H1 (cell line): ENCODE data around the gene MMP3. TPM values are rescaled to one million over a fixed set of nuclear protein-coding genes. Genes with fewer than 3 reads are reported as not detected.

ENCODE experiments used
- CTCF ChIA-PET: fragments of 300-600 bp; sonication (Branson Sonifier 250); formaldehyde crosslinking; loops from one replicate; lab custom pipeline; 2021; ENCODE audit not compliant: partially characterized antibody; lab: Charles Lee
- POLR2A ChIA-PET: fragments of 300-600 bp; sonication (Branson Sonifier 250); formaldehyde crosslinking; loops from one replicate; lab custom pipeline; 2021; ENCODE audit warnings: inconsistent platforms; ENCODE audit not compliant: partially characterized antibody; lab: Charles Lee
- DNase-seq, 2 experiments: peaks; one replicate each; pipeline versions ENCODE4 v3.0.0 to v3.0.0-alpha.2; 2010 to 2022; ENCODE audit warnings: low spot score in 2 of 2, low read depth in 1 of 2, mixed read lengths in 1 of 2
- FAIRE-seq: peaks from 2 replicates; lab custom pipeline; 2011; peaks lifted over from hg19 to GRCh38; lab: Jason Lieb, UNC
- H2AFZ ChIP-seq: 2 replicates; pipeline ENCODE4 v1.8.1; 2012; ENCODE audit warnings: low read length, inconsistent platforms
- H2AK5ac ChIP-seq: 2 replicates; pipeline ENCODE4 v1.6.1; 2013; ENCODE audit warnings: low read depth, low read length
- H2BK120ac ChIP-seq: replicated peaks from 2 replicates; pipeline ENCODE3; 2013; ENCODE audit warnings: low read depth, low read length, inconsistent platforms
- H2BK12ac ChIP-seq: 2 replicates; pipeline ENCODE4 v1.6.1; 2013; ENCODE audit warnings: low read depth, low read length
- H2BK15ac ChIP-seq: 2 replicates; pipeline ENCODE4 v1.6.1; 2013; ENCODE audit warnings: low read length
- H2BK20ac ChIP-seq: 2 replicates; pipeline ENCODE4 v1.6.1; 2013; ENCODE audit warnings: low read length
- H2BK5ac ChIP-seq: 2 replicates; pipeline ENCODE4 v1.6.1; 2013; ENCODE audit warnings: low read depth, low read length
- H3K14ac ChIP-seq: 2 replicates; pipeline ENCODE4 v1.6.1; 2013; ENCODE audit warnings: inconsistent platforms; ENCODE audit not compliant: insufficient read length
- H3K18ac ChIP-seq: 2 replicates; pipeline ENCODE4 v1.6.1; 2013; ENCODE audit warnings: low read length; ENCODE audit errors: extremely low read depth
- H3K23ac ChIP-seq: 2 replicates; pipeline ENCODE4 v1.6.1; 2013; ENCODE audit warnings: inconsistent platforms; ENCODE audit not compliant: insufficient read length
- H3K23me2 ChIP-seq: 2 replicates; pipeline ENCODE4 v1.6.1; 2013; ENCODE audit warnings: low read depth, low read length
- H3K27ac ChIP-seq: 2 replicates; pipeline ENCODE4 v1.6.1; 2011; ENCODE audit warnings: low read depth, low read length, inconsistent platforms
- H3K27me3 ChIP-seq, 4 experiments: replicated peaks in 1 of 4; 1 replicate in 1 of 4; 2 replicates in 3 of 4; pipeline versions ENCODE4 v1.6.1 to v1.8.1; 2011 to 2013; ENCODE audit warnings: low read length in 3 of 4, mild to moderate bottlenecking in 3 of 4, inconsistent platforms in 2 of 4, mixed read lengths in 2 of 4, moderate library complexity in 1 of 4; ENCODE audit not compliant: control insufficient read depth in 3 of 4, insufficient read depth in 3 of 4; ENCODE audit errors: extremely low read depth in 1 of 4
- H3K36me3 ChIP-seq, 4 experiments: 2 replicates each; pipeline versions ENCODE4 v1.6.1 to v1.8.1; 2011 to 2013; ENCODE audit warnings: mild to moderate bottlenecking in 4 of 4, low read length in 3 of 4, moderate library complexity in 2 of 4, control low read depth in 1 of 4, inconsistent platforms in 1 of 4; ENCODE audit not compliant: insufficient read depth in 4 of 4, control insufficient read depth in 2 of 4
- H3K4ac ChIP-seq: replicated peaks from 2 replicates; pipeline ENCODE3; 2013; ENCODE audit warnings: low read length, low read depth, mixed read lengths, inconsistent platforms; ENCODE audit not compliant: insufficient read length
- H3K4me1 ChIP-seq, 4 experiments: replicated peaks in 1 of 4; 1 replicate in 1 of 4; 2 replicates in 3 of 4; pipeline versions ENCODE4 v1.6.1 to v1.8.1; 2011 to 2013; ENCODE audit warnings: low read length in 3 of 4, inconsistent platforms in 2 of 4, mixed read lengths in 1 of 4; ENCODE audit not compliant: insufficient read depth in 4 of 4, control insufficient read depth in 3 of 4
- H3K4me2 ChIP-seq, 2 experiments: 2 replicates each; pipeline versions ENCODE4 v1.6.1 to v1.8.1; 2011 to 2013; ENCODE audit warnings: low read depth in 2 of 2, low read length in 2 of 2, control low read depth in 1 of 2, inconsistent platforms in 1 of 2, mild to moderate bottlenecking in 1 of 2; ENCODE audit not compliant: insufficient read depth in 1 of 2
- H3K4me3 ChIP-seq, 4 experiments: fragments of 200-600, 300-600 bp in 1 of 4; sonication (generic), shearing (Covaris generic), sonication (Bioruptor Twin) in 1 of 4; 2 replicates each; pipeline versions ENCODE4 v1.5.1 to v1.8.1; 2011 to 2016; ENCODE audit warnings: low read length in 4 of 4, low read depth in 3 of 4, control low read depth in 2 of 4, inconsistent platforms in 2 of 4, mild to moderate bottlenecking in 2 of 4, mixed read lengths in 1 of 4, moderate library complexity in 1 of 4; ENCODE audit not compliant: insufficient read depth in 2 of 4; ENCODE audit errors: extremely low read depth in 1 of 4
- H3K56ac ChIP-seq: replicated peaks from 2 replicates; pipeline ENCODE3; 2013; ENCODE audit warnings: low read depth, mild to moderate bottlenecking, mixed read lengths, low read length, inconsistent platforms; ENCODE audit not compliant: insufficient read length
- H3K79me1 ChIP-seq: 2 replicates; pipeline ENCODE4 v1.6.1; 2013; ENCODE audit warnings: low read depth, low read length, control low read depth
- H3K79me2 ChIP-seq, 2 experiments: 2 replicates each; pipeline versions ENCODE4 v1.6.1 to v1.8.1; 2012 to 2013; ENCODE audit warnings: low read length in 2 of 2, mild to moderate bottlenecking in 2 of 2, inconsistent platforms in 1 of 2; ENCODE audit not compliant: insufficient read depth in 2 of 2, control insufficient read depth in 1 of 2
- H3K9ac ChIP-seq, 4 experiments: replicated peaks in 1 of 4; 1 replicate in 1 of 4; 2 replicates in 3 of 4; pipeline versions ENCODE4 v1.6.1 to v1.8.1; 2011 to 2013; ENCODE audit warnings: low read depth in 3 of 4, low read length in 3 of 4, control low read depth in 2 of 4, mild to moderate bottlenecking in 2 of 4, moderate library complexity in 2 of 4, inconsistent platforms in 1 of 4; ENCODE audit errors: extremely low read depth in 1 of 4
- H3K9me3 ChIP-seq, 2 experiments: 2 replicates each; pipeline versions ENCODE4 v1.6.1 to v1.8.1; 2012 to 2013; ENCODE audit warnings: mild to moderate bottlenecking in 2 of 2, moderate library complexity in 2 of 2, control low read depth in 1 of 2, inconsistent platforms in 1 of 2, low read depth in 1 of 2, low read length in 1 of 2, mixed read lengths in 1 of 2; ENCODE audit not compliant: insufficient read depth in 2 of 2
- H4K20me1 ChIP-seq, 2 experiments: replicated peaks in 1 of 2; 2 replicates each; pipeline versions ENCODE3 to v1.8.1; 2011 to 2013; ENCODE audit warnings: inconsistent platforms in 2 of 2, low read length in 2 of 2, mild to moderate bottlenecking in 1 of 2; ENCODE audit not compliant: insufficient read depth in 2 of 2, control insufficient read depth in 1 of 2
- H4K5ac ChIP-seq: 2 replicates; pipeline ENCODE4 v1.6.1; 2013; ENCODE audit warnings: low read length, low read depth, mixed read lengths, inconsistent platforms; ENCODE audit not compliant: insufficient read length
- H4K8ac ChIP-seq: 2 replicates; pipeline ENCODE4 v1.8.0; 2013; ENCODE audit warnings: mild to moderate bottlenecking, moderate library complexity, low read length, inconsistent platforms; ENCODE audit not compliant: insufficient read depth; ENCODE audit errors: extremely low read depth
- H4K91ac ChIP-seq: replicated peaks from 2 replicates; pipeline ENCODE3; 2013; ENCODE audit warnings: low read length, mixed read lengths, inconsistent platforms; ENCODE audit not compliant: insufficient read length
- ASH2L ChIP-seq: fragments of 200-600, 300-600 bp; sonication (generic); IDR thresholded peaks from one replicate; pipeline ENCODE4 v1.7.1; 2017; ENCODE audit warnings: low read length
- EZH2 ChIP-seq: fragments of 200-600 bp; sonication (generic); IDR thresholded peaks from 2 replicates; pipeline ENCODE4 v1.7.1; 2012; ENCODE audit warnings: low read depth, mild to moderate bottlenecking, moderate library complexity, low read length, inconsistent platforms; ENCODE audit not compliant: severe bottlenecking
- SUZ12 ChIP-seq: fragments of 200-600 bp; sonication (generic); IDR thresholded peaks from 2 replicates; pipeline ENCODE4 v1.6.1; 2012; ENCODE audit warnings: mild to moderate bottlenecking, inconsistent platforms, low read length, moderate library complexity, mixed read lengths
- TEAD4 ChIP-seq: IDR thresholded peaks from 2 replicates; pipeline ENCODE4 v1.6.1; 2012; ENCODE audit warnings: low read depth, low read length, inconsistent platforms, mixed read lengths
- YY1 ChIP-seq: IDR thresholded peaks from 2 replicates; pipeline ENCODE4 v1.6.1; 2011; ENCODE audit warnings: low read depth, mild to moderate bottlenecking, low read length
- WGBS, 2 experiments: shearing (Covaris generic) in 1 of 2; methylation state at CpG; one replicate each; pipeline versions ENCODE4 v1.1.6 to v1.1.7; 2013 to 2015; ENCODE audit warnings: low lambda C conversion rate in 2 of 2, mixed read lengths in 2 of 2, inconsistent platforms in 1 of 2, low coverage in 1 of 2, missing lambda C conversion rate in 1 of 2; ENCODE audit not compliant: insufficient replicate concordance in 2 of 2, insufficient coverage in 1 of 2, insufficient read length in 1 of 2; ENCODE audit errors: extremely low coverage in 1 of 2, missing lambda C conversion rate in 1 of 2; 5-methylcytosine and 5-hydroxymethylcytosine counted together
- polyA plus RNA-seq, 7 experiments: library from polyadenylated mRNA; depleted of rRNA in 3 of 7; stranded (reverse) in 5 of 7; unstranded in 2 of 7; fragments of >200 nt in 5 of 7; fragments of 200-250 nt in 2 of 7; gene quantifications; 1 replicate in 5 of 7; 2 replicates in 1 of 7; 4 replicates in 1 of 7; pipeline versions ENCODE4 v1.2.1 to v1.2.3, GENCODE V29; 2011 to 2013; ENCODE audit warnings: missing spikeins in 2 of 7, mixed read lengths in 2 of 7
- total RNA-seq: library from RNA; stranded (reverse); fragmentation: NEBNext Ultra II Directional; extraction: Animal tissue kit (Norgen Biotek cat#: 25700); gene quantifications from 2 replicates; pipeline ENCODE4 v1.2.1, GENCODE V29; 2021

The MMP3 gene
- total and polyA plus RNA-seq, 2 of the 8 experiments (the other 6 are each of a cell fraction or from before 2014, with no cell fraction given) = not detected

GRCh38 chr11:102849311-102849710, 5.9 kb upstream of the MMP3 start:
- no peak overlapping the region for H3K18ac ChIP-seq
- DNase-seq = no peak
- no peaks in the 10 kb centered on the region for H3K36me3 ChIP-seq
- H3K14ac ChIP-seq = no peak overlapping the region
- H4K20me1 ChIP-seq = no peaks in the 10 kb centered on the region
- H3K4me2 ChIP-seq = no peak overlapping the region
- H2BK120ac ChIP-seq = no peak overlapping the region
- no peaks in the 10 kb centered on the region for H3K23me2 ChIP-seq
- H3K9ac ChIP-seq = no peak overlapping the region
- H2BK20ac ChIP-seq = no peak overlapping the region
- no peaks in the 10 kb centered on the region for H3K79me1 ChIP-seq
- FAIRE-seq = no peak
- H3K4me3 ChIP-seq = no peak overlapping the region
- H3K27me3 ChIP-seq = no peaks in the 10 kb centered on the region
- ChIA-PET POLR2A (no interaction called here), CTCF (no interaction called here)
- no peak overlapping the region for H3K27ac ChIP-seq
- no peaks in the 10 kb centered on the region for H3K79me2 ChIP-seq
- no peak overlapping the region for H2BK12ac ChIP-seq
- no peak overlapping the region for H4K91ac ChIP-seq
- no peaks in the 10 kb centered on the region for H3K4me1 ChIP-seq
- no peak overlapping the region for H3K4ac ChIP-seq
- H3K56ac ChIP-seq = no peak overlapping the region
- no peak overlapping the region for H2AK5ac ChIP-seq
- no peak overlapping the region for H2BK5ac ChIP-seq
- H2AFZ ChIP-seq = no peak overlapping the region
- no peak overlapping the region for H3K23ac ChIP-seq
- H2BK15ac ChIP-seq = no peak overlapping the region
- H4K8ac ChIP-seq = no peak overlapping the region
- WGBS, 2 experiments = 80% methylated on average over 1 of the region's 1 CpG; no CpG with 5 or more reads in 1 of the 2 experiments
- no peak overlapping the region for H4K5ac ChIP-seq
- no peak for TF ChIP-seq ASH2L
- TF ChIP-seq TEAD4 = no peak
- TF ChIP-seq YY1 = no peak
- no peak for TF ChIP-seq SUZ12
- TF ChIP-seq EZH2 = no peak
- H3K9me3 ChIP-seq = no peaks in the 10 kb centered on the region
